ENCODE results near the gene TREX2. TPM values are rescaled to one million over a fixed set of nuclear protein-coding genes. Genes with fewer than 3 reads are reported as not detected.

Gene TREX2
- total and polyA plus RNA-seq, 10 of the 15 experiments (the other 5 are each of a cell fraction or from before 2014, with no cell fraction given): 0.09 to 0.97 (median 0.60) TPM; not detected in 3

GRCh38 chrX:153426204-153426603, 19.7 kb downstream of the TREX2 start:
- RAD21 ChIA-PET (ENCODE audit: unreplicated experiment): no interaction called here
- SMC1A ChIA-PET (ENCODE audit: uncharacterized antibody, unreplicated experiment): no interaction called here
- no TSS peak for BruUV-seq (replicated peaks)
- Histone ChIP-seq H3K79me2 (ENCODE audit: control insufficient read depth, insufficient read depth, low read length) (no peaks in the 10 kb centered on the region), H3K4me1 (ENCODE audit: control insufficient read depth, insufficient read depth, low read length) (no peaks in the 10 kb centered on the region), H3K4me2 (ENCODE audit: control insufficient read depth, insufficient read depth) (no peak overlapping the region), H2AFZ (ENCODE audit: control insufficient read depth, low read depth, low read length) (no peak overlapping the region), H3K27ac (ENCODE audit: control insufficient read depth, insufficient read depth) (no peak overlapping the region), H3K9ac (ENCODE audit: control insufficient read depth, insufficient read depth, low read length) (no peak overlapping the region), H4K20me1 (ENCODE audit: control insufficient read depth, insufficient read depth) (no peaks in the 10 kb centered on the region), H3K4me3 (no peak overlapping the region), H3K9me3 (replicated peaks; ENCODE audit: control insufficient read depth, insufficient read depth, low read length) (no peaks in the 10 kb centered on the region; the same call in 2 of the 3 replicates), H3K27me3 (replicated peaks in 1 of 2; ENCODE audit: control insufficient read depth in 2 of 2, insufficient read depth in 2 of 2, low read length in 1 of 2) (no peaks in the 10 kb centered on the region), H3K36me3 (ENCODE audit: control insufficient read depth in 2 of 2, insufficient read depth in 2 of 2, low read length in 1 of 2) (no peaks in the 10 kb centered on the region)
- FAIRE-seq: no peak
- intact Hi-C loops (cut with micrococcal nuclease; ENCODE audit: unreplicated experiment) (no loop called here), in situ Hi-C loops (cut with MboI) (no loop called here)
- no peak for ATAC-seq
- no peak for TF ChIP-seq ZSCAN29 (IDR thresholded peaks at IDR 0.05)
- no peak for TF ChIP-seq TAF1 (IDR thresholded peaks at IDR 0.05; ENCODE audit: borderline replicate concordance, low read depth, low read length)
- no peak for TF ChIP-seq RUNX3 (IDR thresholded peaks at IDR 0.05; ENCODE audit: low read length)
- TF ChIP-seq ZNF622 (IDR thresholded peaks at IDR 0.05): no peak
- no peak for TF ChIP-seq HCFC1 (IDR thresholded peaks at IDR 0.05; ENCODE audit: low read length)
- TF ChIP-seq, protein P1, sequence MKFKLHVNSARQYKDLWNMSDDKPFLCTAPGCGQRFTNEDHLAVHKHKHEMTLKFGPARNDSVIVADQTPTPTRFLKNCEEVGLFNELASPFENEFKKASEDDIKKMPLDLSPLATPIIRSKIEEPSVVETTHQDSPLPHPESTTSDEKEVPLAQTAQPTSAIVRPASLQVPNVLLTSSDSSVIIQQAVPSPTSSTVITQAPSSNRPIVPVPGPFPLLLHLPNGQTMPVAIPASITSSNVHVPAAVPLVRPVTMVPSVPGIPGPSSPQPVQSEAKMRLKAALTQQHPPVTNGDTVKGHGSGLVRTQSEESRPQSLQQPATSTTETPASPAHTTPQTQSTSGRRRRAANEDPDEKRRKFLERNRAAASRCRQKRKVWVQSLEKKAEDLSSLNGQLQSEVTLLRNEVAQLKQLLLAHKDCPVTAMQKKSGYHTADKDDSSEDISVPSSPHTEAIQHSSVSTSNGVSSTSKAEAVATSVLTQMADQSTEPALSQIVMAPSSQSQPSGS (IDR thresholded peaks at IDR 0.05; ENCODE audit: low read length): no peak
- TF ChIP-seq MTA2 (IDR thresholded peaks at IDR 0.05; ENCODE audit: low read depth): no peak
- no peak for TF ChIP-seq JUND (IDR thresholded peaks at IDR 0.05; ENCODE audit: low read depth, low read length)
- no peak for TF ChIP-seq ATF3 (IDR thresholded peaks at IDR 0.05; ENCODE audit: borderline replicate concordance, extremely low read depth, low read depth, low read length)
- no peak for TF ChIP-seq MEF2A (IDR thresholded peaks at IDR 0.05; ENCODE audit: insufficient read depth, low read depth, low read length)
- TF ChIP-seq, protein P2, sequence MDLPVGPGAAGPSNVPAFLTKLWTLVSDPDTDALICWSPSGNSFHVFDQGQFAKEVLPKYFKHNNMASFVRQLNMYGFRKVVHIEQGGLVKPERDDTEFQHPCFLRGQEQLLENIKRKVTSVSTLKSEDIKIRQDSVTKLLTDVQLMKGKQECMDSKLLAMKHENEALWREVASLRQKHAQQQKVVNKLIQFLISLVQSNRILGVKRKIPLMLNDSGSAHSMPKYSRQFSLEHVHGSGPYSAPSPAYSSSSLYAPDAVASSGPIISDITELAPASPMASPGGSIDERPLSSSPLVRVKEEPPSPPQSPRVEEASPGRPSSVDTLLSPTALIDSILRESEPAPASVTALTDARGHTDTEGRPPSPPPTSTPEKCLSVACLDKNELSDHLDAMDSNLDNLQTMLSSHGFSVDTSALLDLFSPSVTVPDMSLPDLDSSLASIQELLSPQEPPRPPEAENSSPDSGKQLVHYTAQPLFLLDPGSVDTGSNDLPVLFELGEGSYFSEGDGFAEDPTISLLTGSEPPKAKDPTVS (IDR thresholded peaks at IDR 0.05; ENCODE audit: low read depth, low read length): no peak
- no peak for TF ChIP-seq RAD21 (IDR thresholded peaks at IDR 0.05; ENCODE audit: insufficient read depth, low read depth, low read length)
- TF ChIP-seq, protein P3, sequence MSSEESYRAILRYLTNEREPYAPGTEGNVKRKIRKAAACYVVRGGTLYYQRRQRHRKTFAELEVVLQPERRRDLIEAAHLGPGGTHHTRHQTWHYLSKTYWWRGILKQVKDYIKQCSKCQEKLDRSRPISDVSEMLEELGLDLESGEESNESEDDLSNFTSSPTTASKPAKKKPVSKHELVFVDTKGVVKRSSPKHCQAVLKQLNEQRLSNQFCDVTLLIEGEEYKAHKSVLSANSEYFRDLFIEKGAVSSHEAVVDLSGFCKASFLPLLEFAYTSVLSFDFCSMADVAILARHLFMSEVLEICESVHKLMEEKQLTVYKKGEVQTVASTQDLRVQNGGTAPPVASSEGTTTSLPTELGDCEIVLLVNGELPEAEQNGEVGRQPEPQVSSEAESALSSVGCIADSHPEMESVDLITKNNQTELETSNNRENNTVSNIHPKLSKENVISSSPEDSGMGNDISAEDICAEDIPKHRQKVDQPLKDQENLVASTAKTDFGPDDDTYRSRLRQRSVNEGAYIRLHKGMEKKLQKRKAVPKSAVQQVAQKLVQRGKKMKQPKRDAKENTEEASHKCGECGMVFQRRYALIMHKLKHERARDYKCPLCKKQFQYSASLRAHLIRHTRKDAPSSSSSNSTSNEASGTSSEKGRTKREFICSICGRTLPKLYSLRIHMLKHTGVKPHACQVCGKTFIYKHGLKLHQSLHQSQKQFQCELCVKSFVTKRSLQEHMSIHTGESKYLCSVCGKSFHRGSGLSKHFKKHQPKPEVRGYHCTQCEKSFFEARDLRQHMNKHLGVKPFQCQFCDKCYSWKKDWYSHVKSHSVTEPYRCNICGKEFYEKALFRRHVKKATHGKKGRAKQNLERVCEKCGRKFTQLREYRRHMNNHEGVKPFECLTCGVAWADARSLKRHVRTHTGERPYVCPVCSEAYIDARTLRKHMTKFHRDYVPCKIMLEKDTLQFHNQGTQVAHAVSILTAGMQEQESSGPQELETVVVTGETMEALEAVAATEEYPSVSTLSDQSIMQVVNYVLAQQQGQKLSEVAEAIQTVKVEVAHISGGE (CRISPR knock-in tag; IDR thresholded peaks at IDR 0.05): no peak
- no peak for TF ChIP-seq NFYA (IDR thresholded peaks at IDR 0.05; ENCODE audit: borderline replicate concordance, low read depth, low read length)
- no peak for TF ChIP-seq ZNF24 (IDR thresholded peaks at IDR 0.05)
- no peak for TF ChIP-seq EP300 (IDR thresholded peaks at IDR 0.05; ENCODE audit: borderline replicate concordance in 1 of 2, control insufficient read depth in 1 of 2, low read depth in 2 of 2, low read length in 2 of 2)
- TF ChIP-seq, protein P4, sequence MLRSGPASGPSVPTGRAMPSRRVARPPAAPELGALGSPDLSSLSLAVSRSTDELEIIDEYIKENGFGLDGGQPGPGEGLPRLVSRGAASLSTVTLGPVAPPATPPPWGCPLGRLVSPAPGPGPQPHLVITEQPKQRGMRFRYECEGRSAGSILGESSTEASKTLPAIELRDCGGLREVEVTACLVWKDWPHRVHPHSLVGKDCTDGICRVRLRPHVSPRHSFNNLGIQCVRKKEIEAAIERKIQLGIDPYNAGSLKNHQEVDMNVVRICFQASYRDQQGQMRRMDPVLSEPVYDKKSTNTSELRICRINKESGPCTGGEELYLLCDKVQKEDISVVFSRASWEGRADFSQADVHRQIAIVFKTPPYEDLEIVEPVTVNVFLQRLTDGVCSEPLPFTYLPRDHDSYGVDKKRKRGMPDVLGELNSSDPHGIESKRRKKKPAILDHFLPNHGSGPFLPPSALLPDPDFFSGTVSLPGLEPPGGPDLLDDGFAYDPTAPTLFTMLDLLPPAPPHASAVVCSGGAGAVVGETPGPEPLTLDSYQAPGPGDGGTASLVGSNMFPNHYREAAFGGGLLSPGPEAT (IDR thresholded peaks at IDR 0.05; ENCODE audit: low read depth): no peak
- WGBS (ENCODE audit: insufficient coverage, insufficient replicate concordance, low lambda C conversion rate, missing lambda C conversion rate): 59% methylated on average over 3 of the region's 3 CpGs
- POLR2A ChIA-PET: no interaction called here
- CTCF ChIA-PET: no interaction called here
- DNase-seq (ENCODE audit: low read depth, low spot score): no peak
